Nephron (organoid): Measurements from ENCODE around the gene STX1A.

Source experiments
- H3K27ac Mint-ChIP-seq, 3 experiments: 2 replicates each; pipeline ENCODE4 v1.8.0; 2020; ENCODE audit warnings: mixed read lengths in 3 of 3, mild to moderate bottlenecking in 2 of 3, moderate library complexity in 1 of 3
- H3K27me3 Mint-ChIP-seq: 2 replicates; pipeline ENCODE4 v1.8.0; 2021; ENCODE audit warnings: low read depth, mild to moderate bottlenecking, moderate library complexity, mixed read lengths
- H3K36me3 Mint-ChIP-seq: 2 replicates; pipeline ENCODE4 v1.8.0; 2020; ENCODE audit warnings: low read depth, mixed read lengths
- H3K4me1 Mint-ChIP-seq: 2 replicates; pipeline ENCODE4 v1.8.0; 2020; ENCODE audit warnings: mixed read lengths
- H3K4me3 Mint-ChIP-seq, 3 experiments: 2 replicates each; pipeline ENCODE4 v1.8.0; 2020; ENCODE audit warnings: mild to moderate bottlenecking in 3 of 3, mixed read lengths in 3 of 3, moderate library complexity in 2 of 3
- H3K9me3 Mint-ChIP-seq: 2 replicates; pipeline ENCODE4 v1.8.0; 2020; ENCODE audit warnings: mixed read lengths
- CTCF ChIP-seq, 3 experiments: fragments of 200-600 bp; sonication (generic); IDR thresholded peaks; one replicate each; pipeline ENCODE4 v1.5.0; 2021; ENCODE audit warnings: antibody characterized with exemption in 3 of 3; ENCODE audit not compliant: unreplicated experiment in 3 of 3

Gene STX1A

GRCh38 chr7:73737491-73738219 lies 18.2 kb upstream of the STX1A start:
- peaks cover 10% of the 10 kb centered on the region for H3K4me1 Mint-ChIP-seq
- TF ChIP-seq CTCF (IDR thresholded peaks at IDR 0.05; ENCODE audit: unreplicated experiment in 3 of 3), result no peak
- peak overlapping the region; percentile 94 to 96 (median 95) for H3K4me3 Mint-ChIP-seq
- H3K27ac Mint-ChIP-seq, result peak overlapping the region; percentile 81 to 95 (median 86)
- no peaks in the 10 kb centered on the region for H3K36me3 Mint-ChIP-seq
- no peaks in the 10 kb centered on the region for H3K9me3 Mint-ChIP-seq
- peaks cover 7% of the 10 kb centered on the region for H3K27me3 Mint-ChIP-seq

GRCh38 chr7:73736885-73737284 lies 17.4 kb upstream of the STX1A start:
- no peak overlapping the region for H3K27ac Mint-ChIP-seq
- H3K9me3 Mint-ChIP-seq, result no peaks in the 10 kb centered on the region
- no peaks in the 10 kb centered on the region for H3K27me3 Mint-ChIP-seq
- H3K4me3 Mint-ChIP-seq, result peak overlapping the region; percentile 94 to 96 (median 95)
- no peak for TF ChIP-seq CTCF (IDR thresholded peaks at IDR 0.05; ENCODE audit: unreplicated experiment in 3 of 3)
- no peaks in the 10 kb centered on the region for H3K36me3 Mint-ChIP-seq
- H3K4me1 Mint-ChIP-seq, result peaks cover 5% of the 10 kb centered on the region

- Mint-ChIP-seq H3K27me3 (no peaks in the 10 kb centered on the region), H3K9me3 (no peaks in the 10 kb centered on the region), H3K27ac (no peak overlapping the region), H3K4me1 (no peaks in the 10 kb centered on the region), H3K4me3 (peak overlapping the region in 1 of 3 experiments; percentile 34), H3K36me3 (no peaks in the 10 kb centered on the region)
- no peak for TF ChIP-seq CTCF (IDR thresholded peaks at IDR 0.05; ENCODE audit: unreplicated experiment in 3 of 3)
Observed at GRCh38 chr7:73735528-73735905, 16.0 kb upstream of the STX1A start.

GRCh38 chr7:73734619-73735527 lies 15.4 kb upstream of the STX1A start:
- no peaks in the 10 kb centered on the region for H3K9me3 Mint-ChIP-seq
- peak overlapping the region in 2 of 3 experiments; percentile 5 to 42 for H3K4me3 Mint-ChIP-seq
- H3K27me3 Mint-ChIP-seq, result no peaks in the 10 kb centered on the region
- peak overlapping the region in 1 of 3 experiments; percentile 0 for H3K27ac Mint-ChIP-seq
- H3K4me1 Mint-ChIP-seq, result no peaks in the 10 kb centered on the region
- H3K36me3 Mint-ChIP-seq, result no peaks in the 10 kb centered on the region
- TF ChIP-seq CTCF (IDR thresholded peaks at IDR 0.05; ENCODE audit: unreplicated experiment in 3 of 3), result peak; percentile 48 to 67 (median 58)

- Mint-ChIP-seq H3K4me3 (no peak overlapping the region), H3K4me1 (no peaks in the 10 kb centered on the region), H3K27me3 (no peaks in the 10 kb centered on the region), H3K9me3 (no peaks in the 10 kb centered on the region), H3K36me3 (no peaks in the 10 kb centered on the region), H3K27ac (no peak overlapping the region)
- TF ChIP-seq CTCF (IDR thresholded peaks at IDR 0.05; ENCODE audit: unreplicated experiment in 3 of 3), result no peak
Observed at GRCh38 chr7:73732397-73732796, 12.9 kb upstream of the STX1A start.
